Measurements from ENCODE around the gene DSC3.
A peak's percentile ranks its signal among the peaks of the same experiment; 100 is the strongest.

Gene DSC3

GRCh38 chr18:31042406-31043181 lies at the start of gene DSC3:
Gene DSC3, minus strand, starts transcription at chr18:31042742. Its CDS starts 82 bp downstream, at chr18:31042660.
- H3K4me1 ChIP-seq (ENCODE audit: control insufficient read depth, insufficient read depth, low read length): peaks cover 1% of the 10 kb centered on the region; the same call in 1 of the 2 replicates
- H3K27me3 ChIP-seq (ENCODE audit: control insufficient read depth, insufficient read depth, low read length): peaks cover 39% of the 10 kb centered on the region
- H3K9me3 ChIP-seq (ENCODE audit: control insufficient read depth, insufficient read depth, low read length): no peaks in the 10 kb centered on the region
- no peak within 1 kb of the TSS for H3K27ac ChIP-seq (ENCODE audit: low read length)
- H3K4me3 ChIP-seq (ENCODE audit: low read length): peak within 1 kb of the TSS; percentile 64
- H3K36me3 ChIP-seq (ENCODE audit: control insufficient read depth, insufficient read depth, low read length): no peaks in the 10 kb centered on the region
- DNase-seq (ENCODE audit: low read depth, low spot score): no peak
- no CpG with 5 or more reads among the region's 73 CpGs for WGBS (ENCODE audit: insufficient coverage, insufficient read length)

GRCh38 chr18:31091350-31091749 lies 48.8 kb upstream of the DSC3 start:
- Histone ChIP-seq H3K9me3 (ENCODE audit: control insufficient read depth, insufficient read depth, low read length) (no peaks in the 10 kb centered on the region), H3K4me1 (ENCODE audit: control insufficient read depth, insufficient read depth, low read length) (no peaks in the 10 kb centered on the region), H3K4me3 (ENCODE audit: low read length) (no peak overlapping the region), H3K36me3 (ENCODE audit: control insufficient read depth, insufficient read depth, low read length) (peaks cover 2% of the 10 kb centered on the region; the same call in 1 of the 2 replicates), H3K27me3 (ENCODE audit: control insufficient read depth, insufficient read depth, low read length) (no peaks in the 10 kb centered on the region), H3K27ac (ENCODE audit: low read length) (no peak overlapping the region)
- no CpG with 5 or more reads among the region's 1 CpG for WGBS (ENCODE audit: insufficient coverage, insufficient read length)
- no peak for DNase-seq (ENCODE audit: low read depth, low spot score)

GRCh38 chr18:31088532-31088931 lies 46.0 kb upstream of the DSC3 start:
- DNase-seq (ENCODE audit: low read depth, low spot score): no peak
- Histone ChIP-seq H3K4me3 (ENCODE audit: low read length) (no peak overlapping the region), H3K27me3 (ENCODE audit: control insufficient read depth, insufficient read depth, low read length) (no peaks in the 10 kb centered on the region), H3K4me1 (ENCODE audit: control insufficient read depth, insufficient read depth, low read length) (no peaks in the 10 kb centered on the region), H3K36me3 (ENCODE audit: control insufficient read depth, insufficient read depth, low read length) (peaks cover 2% of the 10 kb centered on the region; the same call in 1 of the 2 replicates), H3K9me3 (ENCODE audit: control insufficient read depth, insufficient read depth, low read length) (no peaks in the 10 kb centered on the region), H3K27ac (ENCODE audit: low read length) (no peak overlapping the region)
- WGBS (ENCODE audit: insufficient coverage, insufficient read length): no CpG with 5 or more reads among the region's 3 CpGs

- WGBS (ENCODE audit: insufficient coverage, insufficient read length): no CpG with 5 or more reads among the region's 3 CpGs
- H3K9me3 ChIP-seq (ENCODE audit: control insufficient read depth, insufficient read depth, low read length): no peaks in the 10 kb centered on the region
- no peak overlapping the region for H3K4me3 ChIP-seq (ENCODE audit: low read length)
- no peaks in the 10 kb centered on the region for H3K4me1 ChIP-seq (ENCODE audit: control insufficient read depth, insufficient read depth, low read length)
- H3K36me3 ChIP-seq (ENCODE audit: control insufficient read depth, insufficient read depth, low read length): no peaks in the 10 kb centered on the region
- no peak for DNase-seq (ENCODE audit: low read depth, low spot score)
- H3K27ac ChIP-seq (ENCODE audit: low read length): no peak overlapping the region
- no peaks in the 10 kb centered on the region for H3K27me3 ChIP-seq (ENCODE audit: control insufficient read depth, insufficient read depth, low read length)
Measured at GRCh38 chr18:31079973-31080372, 37.4 kb upstream of the DSC3 start.

GRCh38 chr18:31077878-31078277 lies 35.3 kb upstream of the DSC3 start:
- no peaks in the 10 kb centered on the region for H3K27me3 ChIP-seq (ENCODE audit: control insufficient read depth, insufficient read depth, low read length)
- no CpG with 5 or more reads among the region's 1 CpG for whole genome bisulfite sequencing (ENCODE audit: insufficient coverage, insufficient read length)
- no peak overlapping the region for H3K27ac ChIP-seq (ENCODE audit: low read length)
- DNase-seq (ENCODE audit: low read depth, low spot score): no peak
- H3K4me3 ChIP-seq (ENCODE audit: low read length): no peak overlapping the region
- H3K9me3 ChIP-seq (ENCODE audit: control insufficient read depth, insufficient read depth, low read length): no peaks in the 10 kb centered on the region
- no peaks in the 10 kb centered on the region for H3K4me1 ChIP-seq (ENCODE audit: control insufficient read depth, insufficient read depth, low read length)
- no peaks in the 10 kb centered on the region for H3K36me3 ChIP-seq (ENCODE audit: control insufficient read depth, insufficient read depth, low read length)

GRCh38 chr18:31072175-31072574 lies 29.6 kb upstream of the DSC3 start:
- no peak for DNase-seq (ENCODE audit: low read depth, low spot score)
- Histone ChIP-seq H3K27me3 (ENCODE audit: control insufficient read depth, insufficient read depth, low read length) (no peaks in the 10 kb centered on the region), H3K36me3 (ENCODE audit: control insufficient read depth, insufficient read depth, low read length) (peaks cover 2% of the 10 kb centered on the region; the same call in 1 of the 2 replicates), H3K4me1 (ENCODE audit: control insufficient read depth, insufficient read depth, low read length) (no peaks in the 10 kb centered on the region), H3K9me3 (ENCODE audit: control insufficient read depth, insufficient read depth, low read length) (no peaks in the 10 kb centered on the region), H3K27ac (ENCODE audit: low read length) (no peak overlapping the region), H3K4me3 (ENCODE audit: low read length) (no peak overlapping the region)
- WGBS (ENCODE audit: insufficient coverage, insufficient read length): no CpG with 5 or more reads among the region's 4 CpGs

GRCh38 chr18:31070206-31070605 lies 27.7 kb upstream of the DSC3 start:
- H3K27ac ChIP-seq (ENCODE audit: low read length): no peak overlapping the region
- no peak overlapping the region for H3K4me3 ChIP-seq (ENCODE audit: low read length)
- no peaks in the 10 kb centered on the region for H3K4me1 ChIP-seq (ENCODE audit: control insufficient read depth, insufficient read depth, low read length)
- no peaks in the 10 kb centered on the region for H3K27me3 ChIP-seq (ENCODE audit: control insufficient read depth, insufficient read depth, low read length)
- peaks cover 2% of the 10 kb centered on the region; the same call in 1 of the 2 replicates for H3K36me3 ChIP-seq (ENCODE audit: control insufficient read depth, insufficient read depth, low read length)
- WGBS (ENCODE audit: insufficient coverage, insufficient read length): no CpG with 5 or more reads among the region's 3 CpGs
- DNase-seq (ENCODE audit: low read depth, low spot score): no peak
- H3K9me3 ChIP-seq (ENCODE audit: control insufficient read depth, insufficient read depth, low read length): no peaks in the 10 kb centered on the region

- no peak overlapping the region for H3K4me3 ChIP-seq (ENCODE audit: low read length)
- DNase-seq (ENCODE audit: low read depth, low spot score): no peak
- no peaks in the 10 kb centered on the region for H3K9me3 ChIP-seq (ENCODE audit: control insufficient read depth, insufficient read depth, low read length)
- H3K4me1 ChIP-seq (ENCODE audit: control insufficient read depth, insufficient read depth, low read length): no peaks in the 10 kb centered on the region
- H3K27me3 ChIP-seq (ENCODE audit: control insufficient read depth, insufficient read depth, low read length): no peaks in the 10 kb centered on the region
- no peak overlapping the region for H3K27ac ChIP-seq (ENCODE audit: low read length)
- H3K36me3 ChIP-seq (ENCODE audit: control insufficient read depth, insufficient read depth, low read length): no peaks in the 10 kb centered on the region
- no CpG with 5 or more reads among the region's 1 CpG for WGBS (ENCODE audit: insufficient coverage, insufficient read length)
Measured at GRCh38 chr18:31066266-31066665, 23.7 kb upstream of the DSC3 start.

GRCh38 chr18:31065036-31065773 lies 22.7 kb upstream of the DSC3 start:
- DNase-seq (ENCODE audit: low read depth, low spot score): no peak
- Histone ChIP-seq H3K27ac (ENCODE audit: low read length) (no peak overlapping the region), H3K27me3 (ENCODE audit: control insufficient read depth, insufficient read depth, low read length) (no peaks in the 10 kb centered on the region), H3K4me1 (ENCODE audit: control insufficient read depth, insufficient read depth, low read length) (no peaks in the 10 kb centered on the region), H3K36me3 (ENCODE audit: control insufficient read depth, insufficient read depth, low read length) (no peaks in the 10 kb centered on the region), H3K4me3 (ENCODE audit: low read length) (no peak overlapping the region), H3K9me3 (ENCODE audit: control insufficient read depth, insufficient read depth, low read length) (no peaks in the 10 kb centered on the region)
- no CpG with 5 or more reads among the region's 6 CpGs for WGBS (ENCODE audit: insufficient coverage, insufficient read length)

- Histone ChIP-seq H3K27ac (ENCODE audit: low read length) (no peak overlapping the region), H3K4me1 (ENCODE audit: control insufficient read depth, insufficient read depth, low read length) (no peaks in the 10 kb centered on the region), H3K27me3 (ENCODE audit: control insufficient read depth, insufficient read depth, low read length) (no peaks in the 10 kb centered on the region), H3K4me3 (ENCODE audit: low read length) (no peak overlapping the region), H3K36me3 (ENCODE audit: control insufficient read depth, insufficient read depth, low read length) (no peaks in the 10 kb centered on the region), H3K9me3 (ENCODE audit: control insufficient read depth, insufficient read depth, low read length) (no peaks in the 10 kb centered on the region)
- DNase-seq (ENCODE audit: low read depth, low spot score): no peak
- whole genome bisulfite sequencing (ENCODE audit: insufficient coverage, insufficient read length): no CpG with 5 or more reads among the region's 1 CpG
Measured at GRCh38 chr18:31064130-31064529, 21.6 kb upstream of the DSC3 start.
